CD1c-positive myeloid dendritic cell (primary cell): ENCODE measurements around the gene IL9R.
"Not testable (repeated sequence)": the region's sequence is repeated elsewhere in the genome, so short reads cannot be mapped to it uniquely, and the experiment has no call there.

Source experiments
- DNase-seq: peaks from one replicate; pipeline ENCODE4 v3.0.0-alpha.2; 2016; ENCODE audit errors: extremely low spot score

Gene IL9R

GRCh38 chrX:156030474-156030873 lies 33.0 kb downstream of the IL9R start:
- DNase-seq = not testable (repeated sequence)
